ENCODE results near the gene CAAP1. TPM values are rescaled to one million over a fixed set of nuclear protein-coding genes. Genes with fewer than 3 reads are reported as not detected.

CAAP1 gene
- total and polyA plus RNA-seq, 2 of the 8 experiments (the other 6 are each of a cell fraction or from before 2014, with no cell fraction given), result 9.5 to 36.7 TPM

- TF ChIP-seq EP300 (IDR thresholded peaks at IDR 0.05; ENCODE audit: borderline replicate concordance in 1 of 2, low read depth in 2 of 2, low read length in 2 of 2) (no peak), PHF8 (conservative IDR thresholded peaks at IDR 0.05; ENCODE audit: low read depth, low read length) (no peak), EZH2 (IDR thresholded peaks at IDR 0.05; ENCODE audit: low read depth, low read length, severe bottlenecking) (no peak), ZNF274 (IDR thresholded peaks at IDR 0.05; ENCODE audit: borderline replicate concordance, extremely low read depth, low read length) (no peak), RNF2 (IDR thresholded peaks at IDR 0.05; ENCODE audit: borderline replicate concordance, low read depth, low read length, missing control alignments, poor library complexity, severe bottlenecking) (no peak)
- TF ChIP-seq, protein P1, sequence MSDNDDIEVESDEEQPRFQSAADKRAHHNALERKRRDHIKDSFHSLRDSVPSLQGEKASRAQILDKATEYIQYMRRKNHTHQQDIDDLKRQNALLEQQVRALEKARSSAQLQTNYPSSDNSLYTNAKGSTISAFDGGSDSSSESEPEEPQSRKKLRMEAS (IDR thresholded peaks at IDR 0.05), result no peak
These were observed 27.1 kb upstream of the CAAP1 start (continued) for GRCh38 chr9:26919698-26920097.
